Activated T-cell treated with anti-CD3 and anti-CD28 coated beads, Interleukin-2, amount 50 U/mL, for 4 hours (primary cell): ENCODE results near the gene ZNF140. TPM values are rescaled to one million over a fixed set of nuclear protein-coding genes. Genes with fewer than 3 reads are reported as not detected.

Experiments used
- ATAC-seq, 2 donors: fragments of 200-7000 bp; cut with Tn5 transposase; one replicate each; pipeline ENCODE4 v1.10.0; 2021
- DNase-seq: peaks from one replicate; pipeline ENCODE4 v3.0.0-alpha.2; 2020
- H3K27me3 Mint-ChIP-seq: one replicate; pipeline ENCODE4 v1.8.0; 2021; ENCODE audit warnings: low read depth, mixed read lengths
- H3K36me3 Mint-ChIP-seq: one replicate; pipeline ENCODE4 v1.8.0; 2022; ENCODE audit warnings: mixed read lengths; ENCODE audit not compliant: insufficient read depth
- H3K4me1 Mint-ChIP-seq: one replicate; pipeline ENCODE4 v1.8.0; 2021; ENCODE audit warnings: low read depth, mixed read lengths
- H3K4me3 Mint-ChIP-seq: one replicate; pipeline ENCODE4 v1.8.0; 2021; ENCODE audit warnings: mild to moderate bottlenecking, moderate library complexity, mixed read lengths
- H3K9me3 Mint-ChIP-seq: one replicate; pipeline ENCODE4 v1.8.0; 2021; ENCODE audit warnings: mixed read lengths
- total RNA-seq, 3 donors: library from RNA; stranded (reverse); gene quantifications; one replicate each; pipeline ENCODE4 v1.2.1, GENCODE V29; 2021

The ZNF140 gene
- total RNA-seq, result 10 to 100 TPM; 10.4 to 15.0 (median 13.4) TPM

GRCh38 chr12:133080368-133081158 lies at the start of gene ZNF140:
Gene ZNF140 (plus strand): TSS chr12:133080923. CDS start chr12:133081321, 398 bp downstream.
- Mint-ChIP-seq H3K4me1 (peaks cover 8% of the 10 kb centered on the region), H3K9me3 (peaks cover 42% of the 10 kb centered on the region), H3K4me3 (no peak within 1 kb of the TSS), H3K27me3 (no peaks in the 10 kb centered on the region), H3K36me3 (peaks cover 43% of the 10 kb centered on the region)
- DNase-seq (peak; percentile 89), ATAC-seq (peak; percentile 71 to 73)

GRCh38 chr12:133037207-133038005 lies 43.3 kb upstream of the ZNF140 start, which contains the start of gene ZNF84:
Gene ZNF84 (plus strand): TSS chr12:133037509. CDS start chr12:133041468, 3,959 bp downstream.
- peaks cover 45% of the 10 kb centered on the region for H3K9me3 Mint-ChIP-seq
- H3K36me3 Mint-ChIP-seq, result peaks cover 33% of the 10 kb centered on the region
- H3K27me3 Mint-ChIP-seq, result no peaks in the 10 kb centered on the region
- peak; percentile 96 for DNase-seq
- H3K4me3 Mint-ChIP-seq, result peak within 1 kb of the TSS; percentile 87
- peaks cover 7% of the 10 kb centered on the region for H3K4me1 Mint-ChIP-seq
- peak; percentile 99 for ATAC-seq

- H3K9me3 Mint-ChIP-seq, result peaks cover 51% of the 10 kb centered on the region
- ATAC-seq (no peak), DNase-seq (no peak)
- H3K27me3 Mint-ChIP-seq, result no peaks in the 10 kb centered on the region
- H3K4me1 Mint-ChIP-seq, result peaks cover 7% of the 10 kb centered on the region
- H3K4me3 Mint-ChIP-seq, result peak overlapping the region; percentile 87
- peaks cover 41% of the 10 kb centered on the region for H3K36me3 Mint-ChIP-seq
Measured at GRCh38 chr12:133038118-133038709, 42.5 kb upstream of the ZNF140 start.

GRCh38 chr12:133046698-133047097 lies 34.0 kb upstream of the ZNF140 start:
- Mint-ChIP-seq H3K36me3 (peaks cover 86% of the 10 kb centered on the region), H3K4me1 (no peaks in the 10 kb centered on the region), H3K27me3 (no peaks in the 10 kb centered on the region), H3K9me3 (peaks cover 65% of the 10 kb centered on the region), H3K4me3 (no peak overlapping the region)
- ATAC-seq, result no peak
- no peak for DNase-seq

- ATAC-seq (no peak), DNase-seq (no peak)
- no peaks in the 10 kb centered on the region for H3K27me3 Mint-ChIP-seq
- H3K9me3 Mint-ChIP-seq, result peaks cover 56% of the 10 kb centered on the region
- peaks cover 46% of the 10 kb centered on the region for H3K36me3 Mint-ChIP-seq
- H3K4me1 Mint-ChIP-seq, result no peaks in the 10 kb centered on the region
- H3K4me3 Mint-ChIP-seq, result no peak overlapping the region
Measured at GRCh38 chr12:133057446-133057845, 23.3 kb upstream of the ZNF140 start.

GRCh38 chr12:133058203-133059113 lies 22.3 kb upstream of the ZNF140 start:
- Mint-ChIP-seq H3K4me1 (no peaks in the 10 kb centered on the region), H3K36me3 (peaks cover 43% of the 10 kb centered on the region), H3K27me3 (no peaks in the 10 kb centered on the region), H3K4me3 (no peak overlapping the region), H3K9me3 (peaks cover 56% of the 10 kb centered on the region)
- DNase-seq, result no peak
- ATAC-seq, result no peak

- peaks cover 24% of the 10 kb centered on the region for H3K36me3 Mint-ChIP-seq
- ATAC-seq (no peak), DNase-seq (no peak)
- H3K4me1 Mint-ChIP-seq, result no peaks in the 10 kb centered on the region
- no peak overlapping the region for H3K4me3 Mint-ChIP-seq
- H3K27me3 Mint-ChIP-seq, result no peaks in the 10 kb centered on the region
- H3K9me3 Mint-ChIP-seq, result peaks cover 62% of the 10 kb centered on the region
Measured at GRCh38 chr12:133061954-133062353, 18.8 kb upstream of the ZNF140 start.

GRCh38 chr12:133063556-133063955 lies 17.2 kb upstream of the ZNF140 start:
- DNase-seq (no peak), ATAC-seq (no peak)
- H3K4me3 Mint-ChIP-seq, result no peak overlapping the region
- no peaks in the 10 kb centered on the region for H3K27me3 Mint-ChIP-seq
- H3K9me3 Mint-ChIP-seq, result peaks cover 55% of the 10 kb centered on the region
- no peaks in the 10 kb centered on the region for H3K4me1 Mint-ChIP-seq
- peaks cover 9% of the 10 kb centered on the region for H3K36me3 Mint-ChIP-seq

GRCh38 chr12:133073836-133074235 lies 6.9 kb upstream of the ZNF140 start:
- ATAC-seq, result no peak
- DNase-seq, result no peak
- no peaks in the 10 kb centered on the region for H3K4me1 Mint-ChIP-seq
- no peaks in the 10 kb centered on the region for H3K27me3 Mint-ChIP-seq
- H3K4me3 Mint-ChIP-seq, result no peak overlapping the region
- H3K9me3 Mint-ChIP-seq, result peaks cover 30% of the 10 kb centered on the region
- peaks cover 3% of the 10 kb centered on the region for H3K36me3 Mint-ChIP-seq

GRCh38 chr12:133080026-133080367 lies 726 bp upstream of the ZNF140 start:
- Mint-ChIP-seq H3K4me3 (no peak overlapping the region), H3K36me3 (peaks cover 38% of the 10 kb centered on the region), H3K4me1 (peaks cover 8% of the 10 kb centered on the region), H3K27me3 (no peaks in the 10 kb centered on the region), H3K9me3 (peaks cover 47% of the 10 kb centered on the region)
- peak; percentile 80 to 81 for ATAC-seq
- peak; percentile 92 for DNase-seq

- Mint-ChIP-seq H3K27me3 (no peaks in the 10 kb centered on the region), H3K9me3 (peaks cover 44% of the 10 kb centered on the region), H3K4me1 (peaks cover 8% of the 10 kb centered on the region), H3K4me3 (no peak overlapping the region), H3K36me3 (peaks cover 49% of the 10 kb centered on the region)
- DNase-seq (no peak), ATAC-seq (no peak)
Measured at GRCh38 chr12:133081159-133081780, 547 bp downstream of the ZNF140 start.

GRCh38 chr12:133083345-133083744 lies 2.6 kb downstream of the ZNF140 start:
- H3K27me3 Mint-ChIP-seq, result no peaks in the 10 kb centered on the region
- peaks cover 63% of the 10 kb centered on the region for H3K36me3 Mint-ChIP-seq
- DNase-seq (no peak), ATAC-seq (no peak)
- H3K4me1 Mint-ChIP-seq, result peaks cover 8% of the 10 kb centered on the region
- no peak overlapping the region for H3K4me3 Mint-ChIP-seq
- peaks cover 46% of the 10 kb centered on the region for H3K9me3 Mint-ChIP-seq

- Mint-ChIP-seq H3K36me3 (peaks cover 83% of the 10 kb centered on the region), H3K9me3 (peaks cover 60% of the 10 kb centered on the region), H3K4me3 (no peak overlapping the region), H3K27me3 (no peaks in the 10 kb centered on the region), H3K4me1 (no peaks in the 10 kb centered on the region)
- no peak for ATAC-seq
- no peak for DNase-seq
Measured at GRCh38 chr12:133105620-133106019, 24.9 kb downstream of the ZNF140 start.
